Fibroblast of skin of right biceps (primary cell): ENCODE measurements around the gene PIM3.
A peak's percentile ranks its signal among the peaks of the same experiment; 100 is the strongest.

Experiments
- DNase-seq: peaks from one replicate; pipeline ENCODE4 v3.0.0-alpha.2; 2013

PIM3 gene

DNA sequence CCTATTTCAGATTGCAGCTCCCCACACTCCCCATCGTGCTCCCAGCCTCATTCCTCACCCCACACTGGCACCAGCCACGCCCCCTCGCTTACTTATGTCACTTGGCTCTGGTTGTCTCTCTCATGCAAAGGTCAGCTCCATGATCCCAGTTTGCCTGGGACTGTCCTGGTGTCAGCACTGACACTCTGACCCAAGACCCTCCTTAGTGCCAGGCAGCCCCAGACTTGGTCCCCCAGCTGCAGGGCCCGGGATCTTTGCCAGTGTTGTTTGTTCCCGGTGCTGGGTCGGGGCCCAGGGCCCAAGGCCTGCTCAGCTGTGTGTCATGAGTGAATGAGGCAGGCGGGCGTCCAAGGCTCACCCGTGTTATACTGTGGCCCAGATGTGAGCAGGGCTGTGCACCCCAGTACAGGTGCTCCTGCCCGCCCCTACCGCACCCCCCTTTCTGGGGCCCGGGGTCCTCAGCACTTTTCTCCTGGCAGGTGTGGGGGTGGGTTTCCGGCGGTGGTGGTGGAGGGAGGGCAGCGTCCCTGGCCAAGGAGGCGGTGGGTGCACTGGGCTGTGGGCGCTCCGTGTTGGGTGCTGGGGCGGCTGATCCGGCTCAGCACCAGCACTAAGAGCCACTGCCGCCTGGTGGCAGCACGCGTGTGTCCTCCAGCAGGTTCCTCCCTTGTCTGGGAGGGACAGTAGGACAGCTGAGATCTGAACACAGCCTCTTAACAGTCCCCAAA lies 32.5 kb downstream of the PIM3 start:
- peak; percentile 30 for DNase-seq

DNA sequence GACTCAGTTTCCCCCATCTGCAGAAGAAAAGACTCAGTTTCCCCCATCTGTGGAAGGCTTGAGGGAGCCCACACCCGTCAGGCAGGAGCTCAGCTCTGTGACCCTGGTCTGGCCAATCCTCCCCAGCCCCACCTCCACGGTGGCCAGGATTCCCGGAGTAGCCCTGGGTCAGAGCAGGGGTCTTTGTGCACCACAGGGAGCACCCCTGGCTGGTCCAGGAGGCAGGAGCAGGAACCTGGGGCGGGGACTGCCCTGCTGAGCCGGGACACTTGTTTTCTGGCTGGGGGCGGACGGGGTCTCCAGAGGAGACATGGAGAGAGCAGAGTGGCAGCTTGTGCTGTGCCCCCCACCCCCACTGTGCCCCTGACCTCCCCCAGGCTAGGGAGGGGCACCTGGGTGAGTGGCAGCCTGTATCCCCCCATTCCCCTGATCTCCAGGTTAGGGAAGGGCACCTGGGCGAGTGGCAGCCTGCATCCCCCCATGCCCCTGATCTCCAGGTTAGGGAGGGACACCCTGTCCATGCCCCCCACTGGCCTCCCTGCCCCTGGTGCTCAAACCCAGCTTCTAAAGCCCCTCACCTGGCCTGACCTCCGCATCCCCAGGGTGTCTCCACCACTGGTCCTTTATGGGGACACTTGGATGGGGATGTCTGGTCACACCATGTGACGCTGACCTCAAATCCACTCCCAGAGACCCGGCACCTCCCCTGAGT lies 33.2 kb downstream of the PIM3 start:
- DNase-seq: no peak

DNA sequence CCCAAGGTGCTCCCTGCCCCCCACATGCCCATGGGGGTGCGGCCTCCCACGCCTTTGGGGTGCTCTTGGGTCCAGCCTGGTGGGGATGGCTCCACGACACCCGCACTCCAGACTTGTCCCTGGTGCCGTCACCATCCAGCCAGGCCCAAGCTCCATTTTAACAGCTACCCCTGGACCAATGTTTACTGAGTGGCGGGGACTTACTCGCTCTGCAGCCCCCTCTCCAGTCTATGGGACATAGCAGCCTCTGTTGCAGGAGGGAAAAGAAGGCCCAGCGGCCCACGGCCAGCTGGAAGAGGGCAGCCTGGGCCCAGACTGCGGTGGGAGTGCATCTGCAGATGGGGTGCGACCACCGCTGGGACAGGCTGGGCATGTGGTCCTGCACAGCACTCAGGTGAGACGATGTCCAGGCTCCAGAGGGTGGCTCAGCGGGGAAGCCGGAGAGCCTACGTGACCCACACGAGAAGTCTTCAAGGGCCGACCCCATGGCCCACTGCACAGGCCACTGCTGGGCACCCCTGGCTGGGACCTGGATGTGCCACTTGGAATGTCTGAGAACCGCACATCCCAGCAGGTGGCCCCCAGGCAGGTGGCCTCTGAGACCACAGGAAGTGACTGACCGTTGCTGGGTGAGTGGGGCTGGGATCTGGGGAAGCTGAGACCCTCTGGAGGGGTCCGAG lies 33.9 kb downstream of the PIM3 start:
- DNase-seq: no peak

DNA sequence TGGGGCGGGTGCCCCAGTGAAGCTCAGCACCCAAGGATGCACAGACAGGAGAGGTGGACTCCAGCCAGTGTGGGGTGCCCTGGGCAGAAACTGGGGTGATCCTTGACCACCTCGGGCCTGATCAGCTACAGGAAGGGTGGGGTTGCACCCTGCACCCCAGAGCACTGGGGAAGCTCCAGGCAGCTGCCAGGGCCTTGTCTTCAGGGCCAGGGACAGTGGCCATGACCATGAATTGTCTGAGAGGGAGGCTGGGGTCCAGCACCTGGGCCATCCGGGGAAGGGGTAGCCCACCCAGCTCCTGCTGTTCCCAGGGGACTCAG lies 34.4 kb downstream of the PIM3 start:
- DNase-seq: no peak

DNA sequence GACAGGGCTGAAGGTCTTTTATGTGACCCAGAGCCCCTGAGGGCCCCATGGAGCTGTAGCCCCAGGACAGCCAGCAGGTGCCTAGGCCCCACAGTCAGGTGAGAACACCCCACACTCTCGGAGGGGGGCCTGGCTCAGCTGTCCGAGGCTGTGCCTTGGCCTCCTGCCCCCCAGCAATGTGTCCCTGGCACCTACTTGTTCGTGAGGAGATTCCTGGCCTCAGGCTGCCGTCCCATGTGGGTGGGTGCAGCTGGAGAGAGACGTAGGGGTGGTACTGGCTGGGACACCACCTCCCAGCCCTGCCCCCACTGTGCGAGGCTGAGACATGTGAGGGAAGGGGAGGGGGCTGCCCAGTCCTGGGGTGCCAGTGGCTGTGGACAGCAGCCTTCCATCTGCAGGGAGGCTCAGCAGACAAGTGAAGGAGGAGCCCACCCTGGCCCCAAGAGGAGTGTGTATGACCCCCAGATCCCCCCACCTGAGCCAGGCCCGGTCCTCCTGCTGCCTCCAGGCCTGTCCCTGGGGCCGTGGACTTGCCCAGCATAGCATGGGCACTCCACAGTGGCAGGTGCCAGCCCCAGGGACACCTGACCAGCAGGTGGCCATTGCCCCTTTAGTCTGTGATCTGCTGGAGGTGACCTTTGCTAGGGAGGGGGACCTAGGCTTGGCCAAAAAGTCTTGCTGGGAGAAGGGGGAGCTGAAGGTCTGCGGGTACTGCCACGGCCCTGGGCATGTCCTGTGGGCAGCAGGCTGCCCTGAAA lies 35.0 kb downstream of the PIM3 start:
- no peak for DNase-seq

DNA sequence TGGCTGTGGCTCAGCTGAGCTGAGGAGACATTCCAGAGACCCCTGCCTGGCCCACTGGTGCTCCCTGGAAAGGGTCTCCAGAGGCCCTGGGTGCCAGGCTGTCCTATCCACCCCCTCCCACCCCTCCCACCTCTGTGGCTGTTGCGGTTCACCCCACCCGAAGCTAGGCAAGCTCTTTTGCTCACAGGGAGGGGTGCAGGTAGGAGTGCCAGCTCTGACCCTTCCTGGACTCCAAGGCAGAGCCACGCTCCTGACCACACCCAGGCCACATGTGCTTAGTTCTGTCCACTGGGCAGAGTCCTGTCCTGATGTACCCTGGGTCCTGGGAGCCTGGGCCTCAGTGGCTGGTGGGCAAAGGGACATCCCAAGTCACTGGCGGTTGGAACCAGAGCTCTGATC lies 35.5 kb downstream of the PIM3 start:
- no peak for DNase-seq

DNA sequence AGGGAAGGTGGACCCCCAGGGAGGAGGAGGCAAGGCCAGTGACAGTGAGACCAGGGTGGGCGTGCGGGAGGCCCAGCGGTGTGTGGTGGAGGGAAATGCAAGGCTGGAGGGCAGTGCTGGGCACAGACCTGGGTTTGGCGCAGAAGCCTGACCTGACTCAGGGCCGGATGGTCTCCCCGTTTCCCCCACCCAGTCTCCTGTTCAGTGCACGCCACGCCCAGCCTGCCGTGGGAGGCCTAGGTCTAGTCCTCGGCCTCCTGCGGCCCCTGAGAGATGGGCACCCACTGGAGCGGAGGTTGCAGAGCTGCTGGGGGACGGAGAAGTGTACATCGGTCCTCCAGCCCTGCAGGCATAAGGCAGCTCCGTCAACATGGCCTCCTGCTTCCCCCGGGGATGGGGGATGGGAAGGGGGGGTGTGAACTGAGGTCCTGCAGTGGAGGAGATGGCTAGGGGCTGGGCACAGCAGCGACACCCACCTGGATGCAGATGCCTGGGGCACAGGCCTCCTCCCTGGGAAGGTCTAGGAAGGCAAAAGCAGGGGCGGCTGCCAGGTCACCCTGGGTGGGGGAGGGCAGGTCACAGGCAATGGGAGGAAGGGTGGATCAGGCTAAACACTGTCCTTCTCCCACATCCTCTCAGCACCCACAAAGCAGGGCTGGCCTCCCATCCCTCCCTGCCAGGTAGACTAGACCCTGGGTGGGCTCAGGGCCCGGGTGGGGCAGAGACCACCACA lies 36.1 kb downstream of the PIM3 start:
- no peak for DNase-seq

DNA sequence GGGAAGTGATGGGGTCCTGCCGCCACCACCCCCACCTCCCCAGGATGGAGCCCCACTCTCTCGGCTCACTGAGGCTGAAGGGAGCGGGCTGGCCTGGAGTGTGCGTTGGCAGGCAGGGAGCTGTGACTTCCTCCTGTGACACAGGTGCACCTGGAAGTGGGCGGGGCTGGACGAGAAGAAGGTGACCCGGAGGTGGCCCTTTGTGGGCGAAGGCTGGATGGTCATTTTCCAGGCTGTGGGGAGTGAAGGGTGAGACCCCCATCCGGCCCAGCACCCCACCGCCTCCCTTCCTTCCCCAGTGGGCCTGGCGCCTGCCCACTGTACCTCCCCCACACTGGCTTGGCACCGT lies 36.7 kb downstream of the PIM3 start:
- no peak for DNase-seq

DNA sequence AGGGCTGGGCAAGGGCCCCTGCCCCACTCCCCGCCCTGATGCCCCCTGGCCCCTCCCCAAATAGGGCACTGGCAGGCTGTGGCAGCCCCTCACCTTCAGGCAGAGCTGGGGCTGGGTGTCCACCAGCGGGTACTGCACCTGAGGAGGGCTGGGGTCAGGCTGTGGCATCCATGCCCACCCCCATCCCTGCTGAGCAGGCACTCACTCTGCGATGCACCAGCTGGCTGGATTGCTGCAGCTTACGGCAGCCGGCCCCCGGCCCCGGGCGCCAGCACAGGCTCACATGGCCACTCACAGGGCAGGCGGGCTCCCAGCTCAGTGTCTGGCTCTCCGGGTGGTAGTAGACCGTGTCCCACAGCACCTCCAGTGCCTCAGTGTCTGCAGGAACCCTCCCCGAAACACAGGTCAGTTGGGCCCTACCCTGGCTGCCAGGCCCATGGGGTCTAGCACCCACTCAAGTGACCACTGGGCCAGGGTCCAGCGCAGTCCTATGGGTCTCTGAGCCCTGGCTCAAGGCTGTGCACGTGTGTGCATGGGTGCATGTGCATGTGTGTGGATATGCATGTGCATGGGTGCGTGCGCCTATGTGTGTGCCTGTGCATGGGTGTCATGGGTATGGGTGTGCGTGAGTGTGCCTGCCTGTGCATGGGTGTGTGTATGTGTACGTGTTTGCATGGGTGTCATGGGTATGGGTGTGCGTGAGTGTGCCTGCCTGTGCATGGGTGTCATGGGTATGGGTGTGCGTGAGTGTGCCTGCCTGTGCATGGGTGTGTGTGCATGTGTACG lies 37.6 kb downstream of the PIM3 start:
- no peak for DNase-seq

DNA sequence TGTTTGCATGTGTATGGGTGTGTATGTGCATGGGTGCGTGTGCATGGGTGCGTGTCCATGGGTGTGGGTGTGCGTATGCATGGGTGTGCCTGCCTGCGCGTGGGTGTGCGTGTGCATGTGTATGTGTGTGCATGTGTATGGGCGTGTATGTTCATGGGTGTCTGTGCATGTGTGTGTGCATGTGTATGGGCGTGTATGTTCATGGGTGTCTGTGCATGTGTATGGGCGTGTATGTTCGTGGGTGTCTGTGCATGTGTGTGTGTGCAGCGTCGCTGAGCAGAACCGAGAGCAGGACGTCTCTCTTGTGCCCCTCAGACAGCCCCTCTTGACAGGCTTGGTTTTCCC lies 38.1 kb downstream of the PIM3 start:
- DNase-seq: no peak

DNA sequence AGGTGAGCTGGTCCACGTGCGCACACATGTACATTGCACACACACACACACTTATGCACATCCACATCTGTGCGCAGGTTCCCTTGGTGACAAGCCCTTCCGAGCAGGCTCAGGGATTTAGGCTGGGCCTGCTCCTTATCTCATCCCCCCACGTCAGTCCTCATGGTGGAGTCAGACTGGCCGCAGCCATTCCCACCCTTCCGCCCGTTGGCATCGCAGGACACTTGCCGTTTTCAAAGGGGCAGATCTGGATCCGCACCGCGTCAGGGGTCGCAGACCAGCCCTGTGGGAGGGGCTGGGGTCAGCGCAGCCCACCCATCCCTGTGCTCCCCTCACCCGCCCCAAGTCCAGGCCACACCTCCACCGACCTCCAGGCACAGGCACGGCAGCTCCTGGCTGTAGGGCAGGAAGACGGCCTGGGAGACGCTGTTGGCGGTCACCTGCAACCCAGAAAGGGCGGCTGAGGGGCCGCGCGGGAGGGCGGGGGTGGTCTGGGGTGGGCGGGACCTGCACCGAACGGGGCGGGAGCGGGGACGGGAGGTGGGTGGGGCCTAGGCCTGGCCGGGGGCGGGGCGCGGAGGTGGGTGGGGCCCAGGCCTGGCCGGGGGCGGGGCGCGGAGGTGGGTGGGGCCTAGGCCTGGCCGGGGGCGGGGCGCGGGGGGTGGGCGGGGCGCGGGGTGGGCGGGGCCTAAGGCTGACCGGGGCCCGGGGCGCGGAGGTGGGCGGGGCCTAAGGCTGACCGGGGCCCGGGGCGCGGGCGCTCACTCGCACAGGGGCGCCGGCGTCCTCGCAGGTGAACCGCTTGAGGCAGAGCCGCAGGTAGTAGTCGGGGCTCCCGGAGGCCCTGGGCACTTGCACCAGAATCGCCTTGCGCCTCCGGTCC lies 38.7 kb downstream of the PIM3 start:
- no peak for DNase-seq

DNA sequence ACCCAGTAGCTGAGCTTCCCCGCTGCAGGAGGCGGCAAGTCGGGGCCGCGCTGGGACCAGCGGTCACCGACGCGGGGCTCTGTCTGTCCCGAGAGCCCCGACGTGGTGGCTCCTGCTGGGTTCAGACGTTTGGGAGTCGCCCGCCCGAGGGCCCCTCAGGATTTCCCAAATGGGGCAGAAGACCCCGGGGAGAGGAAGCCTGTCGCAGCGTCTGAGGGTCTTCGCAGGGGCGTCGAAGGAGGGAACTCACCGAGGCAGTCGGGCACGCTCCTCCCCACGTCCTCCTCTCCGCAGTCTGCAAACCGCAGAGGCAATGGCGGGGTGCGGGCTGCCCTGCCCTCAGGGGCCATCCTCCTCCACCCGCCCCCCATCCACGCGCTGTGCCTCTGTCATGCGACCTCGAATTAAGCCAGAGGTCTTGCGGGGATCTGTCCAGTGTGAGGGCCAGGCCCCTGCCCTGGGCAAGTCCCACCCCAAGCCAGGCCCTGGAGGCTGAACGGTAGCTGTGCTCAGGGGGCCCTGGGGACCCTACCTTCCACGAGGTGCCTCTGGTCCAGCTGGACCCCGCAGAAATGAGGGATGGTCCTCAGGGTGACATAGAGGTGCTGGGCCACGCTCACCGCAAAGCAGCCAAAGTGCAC lies 39.5 kb downstream of the PIM3 start:
- no peak for DNase-seq

DNA sequence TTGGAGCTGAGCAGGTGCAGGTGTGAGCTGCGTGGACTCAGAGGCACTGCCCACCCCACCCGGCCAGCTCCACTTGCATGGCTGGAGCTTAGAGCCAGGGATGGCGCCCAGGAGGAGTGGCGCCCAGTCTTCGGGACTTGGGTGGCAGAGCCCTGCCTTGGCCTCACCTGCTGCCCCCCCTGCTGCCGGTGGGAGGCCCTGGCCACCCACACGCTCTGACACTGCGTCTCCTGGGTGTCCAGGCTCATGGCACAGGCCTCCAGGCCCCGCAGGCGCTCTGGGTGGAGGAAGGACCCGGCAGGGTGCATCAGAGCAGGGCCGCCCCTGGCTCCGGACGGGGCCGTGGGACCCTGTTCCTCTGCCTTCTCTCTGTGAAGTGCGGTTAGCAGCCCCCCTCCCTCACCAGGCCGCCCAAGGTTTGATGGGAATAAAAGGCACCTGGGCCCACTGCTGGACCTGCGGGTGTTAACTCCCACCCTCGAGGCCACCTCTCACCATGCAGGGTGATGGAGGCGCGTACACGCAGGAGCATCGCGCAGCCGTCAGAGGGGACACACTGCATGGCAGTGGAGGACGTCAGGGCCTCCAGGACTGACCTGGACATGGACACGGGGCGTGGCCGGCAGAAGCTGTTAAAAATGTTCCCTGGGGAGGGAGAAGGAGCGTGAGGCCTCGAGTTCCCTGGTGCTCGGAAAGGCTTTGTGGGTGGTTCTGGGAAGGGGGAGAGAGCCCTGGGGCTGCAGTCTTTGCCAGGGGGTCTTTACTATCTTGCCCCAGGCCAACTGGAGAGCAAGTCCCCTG lies 40.2 kb downstream of the PIM3 start:
- no peak for DNase-seq

DNA sequence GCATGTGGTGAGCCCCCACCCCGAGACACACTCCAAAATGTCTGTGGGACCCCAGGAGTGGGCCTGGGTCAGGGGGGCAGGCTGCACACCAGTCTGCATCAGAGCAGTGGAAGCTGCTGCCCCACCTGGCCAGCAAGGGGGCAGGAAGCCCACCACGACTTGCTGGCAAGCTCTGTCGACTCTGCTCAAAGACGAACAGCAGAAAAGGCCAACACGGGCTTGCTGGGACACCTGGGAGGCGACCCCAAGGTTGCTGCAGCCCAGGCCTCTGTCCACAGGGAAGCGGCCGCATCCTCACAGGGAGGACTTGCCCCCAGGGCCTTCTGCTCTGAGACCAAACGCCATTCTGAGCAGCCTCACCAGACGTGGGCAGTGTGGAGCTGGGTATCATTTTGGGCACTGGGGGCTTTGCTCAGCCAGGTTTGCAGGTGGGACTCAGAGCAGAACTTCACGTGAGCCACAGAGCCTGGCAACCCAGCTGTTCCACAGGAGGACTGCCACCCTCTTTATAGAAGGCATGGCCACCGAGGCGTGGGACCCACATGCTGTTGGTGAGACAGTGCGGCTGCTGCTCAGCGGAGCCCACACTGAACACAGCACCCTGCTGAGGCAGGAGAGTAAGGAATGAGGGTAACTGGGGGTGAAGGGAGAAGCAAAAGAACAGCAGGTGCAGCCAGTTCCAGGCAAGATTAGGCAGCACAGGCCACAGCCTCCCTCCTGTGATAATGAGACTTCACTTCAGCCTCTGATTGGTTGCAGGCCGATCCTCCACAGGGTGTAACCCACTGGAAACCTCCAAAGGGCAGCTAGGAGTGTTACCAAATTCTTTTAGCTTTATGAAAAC lies 41.0 kb downstream of the PIM3 start:
- DNase-seq: no peak

DNA sequence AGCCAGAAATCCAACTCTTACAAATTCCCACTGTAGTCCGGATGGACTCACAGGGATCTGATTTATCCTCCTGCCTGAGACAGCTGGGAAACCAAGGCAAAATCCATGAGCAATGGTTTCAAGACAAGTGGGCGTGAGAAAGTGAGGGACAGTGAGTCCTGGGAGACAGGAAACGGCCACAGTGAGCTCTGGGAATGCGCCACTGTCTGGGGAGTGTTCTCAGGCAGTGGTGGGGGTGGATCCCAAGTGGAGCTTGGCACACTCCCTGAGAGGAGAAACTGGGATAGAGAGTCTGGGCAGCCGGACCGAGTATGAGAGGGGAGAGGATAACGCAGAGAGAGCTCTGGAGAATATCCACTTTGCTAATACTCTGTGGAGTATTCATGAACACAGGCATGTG lies 42.2 kb downstream of the PIM3 start:
- DNase-seq: no peak

DNA sequence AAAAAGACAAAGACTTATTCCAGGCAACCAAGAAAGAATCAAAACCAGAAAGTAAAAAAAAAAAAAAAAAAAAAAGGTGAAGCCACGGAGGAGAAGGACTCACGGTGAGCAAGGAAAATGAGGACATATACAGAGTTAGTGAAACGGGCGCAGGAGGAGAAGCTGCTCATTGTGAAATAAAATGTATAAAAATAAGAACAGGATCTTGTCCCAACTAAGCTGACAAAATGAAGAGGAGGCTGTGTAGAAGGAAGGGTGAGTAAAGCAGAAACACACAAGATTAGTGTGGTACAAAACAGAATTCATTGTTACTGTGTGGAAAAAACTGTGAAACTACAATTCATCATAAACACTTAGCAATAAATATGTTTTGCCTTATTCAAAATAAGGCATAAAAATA lies 44.3 kb downstream of the PIM3 start:
- no peak for DNase-seq

DNA sequence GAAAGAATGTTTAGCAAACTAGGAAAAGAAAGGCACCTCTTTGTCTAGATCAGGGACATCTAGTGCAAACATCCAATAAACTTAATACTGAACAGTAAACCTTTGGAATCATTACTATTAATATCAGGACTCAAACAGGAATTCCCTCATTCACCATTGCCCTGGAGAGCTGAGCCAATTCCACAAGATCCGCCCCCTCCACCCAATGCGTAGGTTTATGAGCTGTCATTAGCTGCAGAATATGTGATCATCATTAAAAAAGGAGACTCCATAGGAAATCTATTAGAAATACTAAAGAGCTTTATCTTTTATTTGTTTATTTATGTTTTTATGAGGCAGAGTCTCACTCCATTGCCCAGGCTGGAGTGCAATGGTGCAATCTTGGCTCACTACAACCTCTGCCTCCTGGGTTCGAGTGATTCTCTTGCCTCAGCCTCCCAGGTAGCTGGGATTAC lies 46.5 kb downstream of the PIM3 start:
- no peak for DNase-seq

DNA sequence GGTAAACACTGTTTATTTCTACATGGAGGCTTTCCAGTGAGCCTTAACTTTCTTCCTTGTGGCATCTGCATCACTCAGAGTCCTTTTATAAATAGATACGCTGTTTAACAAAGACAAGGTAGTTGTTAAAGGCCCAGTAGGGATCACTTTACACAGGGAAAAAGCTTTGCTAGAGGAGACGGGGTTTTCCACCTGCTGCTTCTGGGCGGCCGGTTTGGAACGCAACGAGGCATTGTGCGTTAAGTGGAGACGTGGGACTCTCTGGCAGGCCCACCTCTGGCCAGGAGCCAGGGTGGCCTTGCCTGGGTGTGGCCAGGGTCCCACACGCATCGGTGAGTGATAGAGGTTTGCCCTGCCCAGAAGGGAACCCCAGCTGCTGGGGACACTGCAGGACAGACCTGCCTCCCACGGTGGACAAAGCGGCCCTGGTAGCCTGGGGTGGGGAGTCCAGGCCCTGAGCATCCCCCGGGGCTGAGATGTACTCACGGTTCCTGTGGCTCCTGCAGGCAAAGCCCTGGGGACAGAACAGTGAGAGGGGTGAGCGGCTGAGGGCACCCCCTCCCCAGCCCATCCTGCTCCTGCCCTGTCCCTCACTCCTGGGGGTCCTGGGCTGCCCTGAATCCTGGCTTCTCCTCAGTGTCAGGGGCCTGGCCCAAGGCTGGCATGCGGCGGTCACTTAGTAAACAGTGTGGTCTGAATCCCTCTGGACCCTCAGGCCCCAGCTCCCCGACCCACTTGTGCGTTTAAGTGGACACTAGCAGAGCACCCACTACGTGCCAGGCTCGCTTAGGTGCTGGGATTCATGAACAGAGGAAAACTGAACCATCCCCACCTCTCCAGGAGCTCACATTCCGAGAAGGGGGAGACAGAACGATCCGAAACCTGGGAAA lies 47.8 kb downstream of the PIM3 start:
- no peak for DNase-seq
